22Rv1 (cell line): ENCODE measurements around the gene TOP1.

Experiments used
- H3K27ac ChIP-seq: fragments of 450-650 bp; 2 replicates; pipeline ENCODE4 v1.5.1; 2017
- CTCF ChIP-seq: fragments of 450-650 bp; IDR thresholded peaks from 2 replicates; pipeline ENCODE4 v1.5.1; 2017; ENCODE audit warnings: mild to moderate bottlenecking
- ZFX ChIP-seq: fragments of 450-650 bp; IDR thresholded peaks from 2 replicates; pipeline ENCODE4 v1.6.1; 2017; ENCODE audit warnings: antibody characterized with exemption, borderline replicate concordance

TOP1 gene

DNA sequence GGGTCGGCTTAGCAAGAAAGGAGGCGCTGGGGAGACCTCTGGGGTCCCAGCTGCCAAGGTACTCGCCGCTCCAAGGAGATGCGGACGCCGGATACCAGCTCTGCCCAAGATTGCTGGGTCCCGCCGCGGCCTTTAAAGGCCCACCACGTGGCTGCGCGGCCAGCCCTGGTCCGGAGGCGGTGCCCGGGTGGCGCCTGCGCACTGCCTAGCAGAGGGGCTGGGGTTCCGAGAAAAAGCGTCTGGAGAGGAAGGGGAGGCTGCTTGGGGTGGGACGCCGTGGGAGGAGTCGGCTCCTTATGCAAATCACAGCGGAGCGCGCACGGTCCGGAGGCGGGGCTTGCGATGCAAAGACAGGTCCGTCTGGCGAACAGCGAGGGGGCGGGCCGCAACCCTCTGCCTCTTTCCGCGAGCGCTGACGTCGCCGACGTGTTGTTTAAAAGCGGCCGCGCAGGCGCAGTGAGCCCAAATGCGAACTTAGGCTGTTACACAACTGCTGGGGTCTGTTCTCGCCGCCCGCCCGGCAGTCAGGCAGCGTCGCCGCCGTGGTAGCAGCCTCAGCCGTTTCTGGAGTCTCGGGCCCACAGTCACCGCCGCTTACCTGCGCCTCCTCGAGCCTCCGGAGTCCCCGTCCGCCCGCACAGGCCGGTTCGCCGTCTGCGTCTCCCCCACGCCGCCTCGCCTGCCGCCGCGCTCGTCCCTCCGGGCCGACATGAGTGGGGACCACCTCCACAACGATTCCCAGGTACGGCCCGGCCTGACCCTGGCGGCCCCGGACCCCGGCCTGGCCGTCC lies at the start of gene TOP1:
Gene TOP1, plus strand, starts transcription at position 464 of the 791 bp plus-strand sequence. Its CDS starts 246 bp downstream, at position 710.
- H3K27ac ChIP-seq, result peak within 1 kb of the TSS; percentile 66
- TF ChIP-seq CTCF (no peak), ZFX (no peak)

GRCh38 chr20:40979247-40979646 lies 49.4 kb upstream of the TOP1 start:
- TF ChIP-seq CTCF (no peak), ZFX (no peak)
- no peak overlapping the region for H3K27ac ChIP-seq

DNA sequence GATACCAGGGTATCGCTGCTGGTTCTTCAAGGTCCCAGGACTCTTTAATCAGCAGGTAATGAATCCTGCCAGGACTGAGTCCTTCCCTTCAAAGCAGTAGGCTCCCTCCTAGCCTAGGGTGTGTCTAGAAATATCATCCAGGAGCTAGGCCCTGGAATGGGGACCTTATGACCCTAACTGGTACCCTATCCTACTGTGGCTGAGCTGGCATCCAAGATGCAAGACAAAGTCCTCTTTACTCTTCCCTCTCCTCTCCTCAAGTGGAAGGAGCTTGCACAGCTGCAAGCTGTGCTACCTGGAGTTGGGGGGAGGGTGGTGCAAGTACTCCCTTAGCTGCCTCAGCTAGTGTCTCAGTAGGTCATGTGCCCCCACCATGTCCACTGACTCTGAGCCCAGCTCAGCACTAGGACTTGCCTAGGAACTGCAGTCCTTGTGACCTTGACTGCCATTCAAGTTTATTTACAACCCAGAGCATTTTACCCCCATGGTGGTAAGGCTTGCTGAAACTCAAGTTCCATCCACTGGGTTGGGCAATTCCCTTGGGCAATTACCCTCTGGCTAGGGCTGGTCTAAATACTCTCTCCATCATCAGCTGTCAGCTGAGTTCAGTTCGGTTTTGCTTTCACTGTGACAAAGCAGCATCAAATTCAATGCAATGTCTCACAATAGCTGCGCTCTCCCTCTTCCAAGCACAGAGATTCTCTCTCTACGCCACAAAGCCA lies 48.4 kb upstream of the TOP1 start:
- TF ChIP-seq ZFX (no peak), CTCF (no peak)
- H3K27ac ChIP-seq, result no peak overlapping the region

- TF ChIP-seq CTCF (no peak), ZFX (no peak)
These were observed 47.8 kb upstream of the TOP1 start for GRCh38 chr20:40980828-40981310.

GRCh38 chr20:40982415-40983145 lies 46.0 kb upstream of the TOP1 start:
- no peak overlapping the region for H3K27ac ChIP-seq
- TF ChIP-seq ZFX, result no peak
- TF ChIP-seq CTCF, result no peak

More at GRCh38 chr20:40980828-40981310, 47.8 kb upstream of the TOP1 start:
- no peak overlapping the region for H3K27ac ChIP-seq

GRCh38 chr20:40983898-40984297 lies 44.7 kb upstream of the TOP1 start:
- no peak overlapping the region for H3K27ac ChIP-seq
- no peak for TF ChIP-seq ZFX
- no peak for TF ChIP-seq CTCF
